Activated naive CD4-positive, alpha-beta T cell treated with anti-CD3 and anti-CD28 coated beads for 36 hours (primary cell): ENCODE results near the gene MED9. TPM values are rescaled to one million over a fixed set of nuclear protein-coding genes. Genes with fewer than 3 reads are reported as not detected.
A peak's percentile ranks its signal among the peaks of the same experiment; 100 is the strongest.
"Not testable (repeated sequence)": the region's sequence is repeated elsewhere in the genome, so short reads cannot be mapped to it uniquely, and the experiment has no call there.

Experiments
- CTCF ChIA-PET: fragments of 350-600 bp; sonication (Branson Sonifier 250); formaldehyde crosslinking; loops from one replicate; lab custom pipeline; 2021; ENCODE audit warnings: antibody characterized with exemption; lab: Charles Lee
- DNase-seq: peaks from one replicate; pipeline ENCODE4 v3.0.0-alpha.2; 2020
- H3K27ac Mint-ChIP-seq: one replicate; pipeline ENCODE4 v1.8.0; 2021; ENCODE audit warnings: mild to moderate bottlenecking, mixed read lengths
- H3K27me3 Mint-ChIP-seq: one replicate; pipeline ENCODE4 v1.8.0; 2021; ENCODE audit warnings: low read depth, mixed read lengths
- H3K36me3 Mint-ChIP-seq: one replicate; pipeline ENCODE4 v1.8.0; 2021; ENCODE audit warnings: low read depth, mixed read lengths
- H3K4me1 Mint-ChIP-seq: one replicate; pipeline ENCODE4 v1.8.0; 2021; ENCODE audit warnings: low read depth, mixed read lengths
- H3K4me3 Mint-ChIP-seq: one replicate; pipeline ENCODE4 v1.8.0; 2021; ENCODE audit warnings: mild to moderate bottlenecking, moderate library complexity, mixed read lengths
- H3K9me3 Mint-ChIP-seq: one replicate; pipeline ENCODE4 v1.8.0; 2021; ENCODE audit warnings: mixed read lengths
- intact Hi-C: fragments of 100-400 bp; cut with micrococcal nuclease; formaldehyde crosslinking; loops from one replicate; pipeline ENCODE4 v1.15.1; 2023
- total RNA-seq, 2 experiments: library from RNA; stranded (reverse); gene quantifications; one replicate each; pipeline ENCODE4 v1.2.3, GENCODE V29; 2021

Gene MED9
- total RNA-seq, 2 experiments from 2014 or later, result 13.2 to 14.4 TPM

DNA sequence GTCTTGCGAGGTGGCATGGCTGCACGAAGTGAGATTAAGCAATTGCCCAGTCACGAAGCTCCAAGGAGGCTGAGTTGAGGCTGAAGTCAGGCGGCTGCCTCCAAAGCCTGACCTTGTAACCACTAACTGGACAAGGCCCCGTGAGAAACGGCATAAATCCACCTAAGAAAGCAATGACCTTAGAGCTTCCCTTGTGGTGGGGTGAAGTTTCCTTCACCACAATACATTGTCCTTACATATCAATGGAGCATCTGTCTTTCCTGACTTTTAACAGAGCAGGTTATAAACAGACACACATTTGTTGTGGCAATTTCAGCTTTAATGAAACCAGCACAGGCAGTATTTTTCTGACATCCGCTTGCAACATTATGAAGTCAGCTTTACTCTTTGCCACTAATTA, 2.5 kb upstream of the MED9 start:
- H3K4me1 Mint-ChIP-seq, result peaks cover 30% of the 10 kb centered on the region
- peaks cover 5% of the 10 kb centered on the region for H3K36me3 Mint-ChIP-seq
- no peak overlapping the region for H3K27ac Mint-ChIP-seq
- intact Hi-C loops, result loop anchor here (10.0 kb wide), 1 partner anchor 710 kb away; the partner anchor contains the start of gene ALKBH5
- DNase-seq, result no peak
- CTCF ChIA-PET, result interaction anchor here (0.7 to 0.9 kb wide), 2 partner anchors 12 to 22 kb away, joined by 3 read pairs; no protein-coding TSS in a partner anchor
- no peak overlapping the region for H3K4me3 Mint-ChIP-seq
- no peaks in the 10 kb centered on the region for H3K9me3 Mint-ChIP-seq
- H3K27me3 Mint-ChIP-seq, result no peaks in the 10 kb centered on the region

DNA sequence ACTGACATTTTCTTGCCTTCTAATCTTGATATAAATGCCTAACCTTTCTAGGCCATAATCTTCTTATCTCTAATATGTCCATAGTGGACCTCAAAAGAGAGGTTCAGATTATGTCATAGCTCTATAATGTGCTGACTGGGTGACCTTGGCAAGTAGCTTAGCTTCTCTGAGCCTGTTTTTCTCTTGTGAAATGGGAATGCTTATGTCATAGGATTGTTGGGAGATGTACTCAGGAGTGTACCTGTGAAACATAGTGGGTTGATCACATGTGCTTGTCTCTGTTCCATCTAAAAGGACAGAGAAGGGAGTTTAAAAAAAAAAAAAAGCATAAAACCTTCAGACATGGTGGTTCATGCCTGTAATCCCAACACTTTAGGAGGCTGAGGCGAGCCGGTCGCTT, 2.4 kb downstream of the MED9 start:
- CTCF ChIA-PET, result no interaction called here
- H3K4me1 Mint-ChIP-seq, result peaks cover 58% of the 10 kb centered on the region
- no peak overlapping the region for H3K27ac Mint-ChIP-seq
- no peak for DNase-seq
- intact Hi-C loops, result loop anchor here (5.0 to 10.0 kb wide), 2 partner anchors 77 to 706 kb away; partner anchors contain the start of gene ALKBH5
- no peaks in the 10 kb centered on the region for H3K9me3 Mint-ChIP-seq
- peaks cover 15% of the 10 kb centered on the region for H3K36me3 Mint-ChIP-seq
- no peak overlapping the region for H3K4me3 Mint-ChIP-seq
- no peaks in the 10 kb centered on the region for H3K27me3 Mint-ChIP-seq

DNA sequence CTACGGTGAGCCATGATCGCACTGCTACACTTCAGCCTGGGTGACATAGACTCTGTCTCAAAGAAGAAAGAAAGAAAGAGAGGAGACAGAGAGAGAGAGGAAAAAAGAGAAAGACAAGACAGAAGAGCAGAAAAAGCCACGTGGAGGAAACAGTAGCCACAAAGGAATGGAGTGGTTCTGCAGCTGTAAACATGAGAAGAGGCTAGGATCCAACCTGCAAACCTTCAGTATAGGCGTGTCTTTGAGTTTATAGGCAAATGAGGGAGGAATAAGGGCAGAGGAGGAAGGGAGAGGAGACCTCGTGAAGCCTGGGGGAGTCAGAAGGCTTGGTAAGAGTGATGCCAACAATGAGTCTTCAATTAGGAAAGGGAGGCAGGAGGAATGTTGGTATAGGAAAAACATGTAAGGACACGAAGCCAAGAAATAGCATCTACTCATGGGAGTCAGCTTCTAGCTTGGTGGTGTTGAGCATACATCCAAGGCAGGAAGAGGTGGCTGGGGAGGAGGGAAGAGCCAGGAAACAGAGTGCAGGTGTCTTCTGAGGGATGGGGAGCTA, 3.9 kb downstream of the MED9 start:
- no peaks in the 10 kb centered on the region for H3K27me3 Mint-ChIP-seq
- no peak for DNase-seq
- no peak overlapping the region for H3K4me3 Mint-ChIP-seq
- CTCF ChIA-PET, result interaction anchor here (0.6 to 2.0 kb wide), 3 partner anchors 16 to 478 kb away, joined by 4 to 6 read pairs (median 6); no protein-coding TSS in a partner anchor
- H3K4me1 Mint-ChIP-seq, result peaks cover 66% of the 10 kb centered on the region
- intact Hi-C loops, result no loop called here
- peak overlapping the region; percentile 65 for H3K27ac Mint-ChIP-seq
- H3K36me3 Mint-ChIP-seq, result peaks cover 24% of the 10 kb centered on the region
- no peaks in the 10 kb centered on the region for H3K9me3 Mint-ChIP-seq

DNA sequence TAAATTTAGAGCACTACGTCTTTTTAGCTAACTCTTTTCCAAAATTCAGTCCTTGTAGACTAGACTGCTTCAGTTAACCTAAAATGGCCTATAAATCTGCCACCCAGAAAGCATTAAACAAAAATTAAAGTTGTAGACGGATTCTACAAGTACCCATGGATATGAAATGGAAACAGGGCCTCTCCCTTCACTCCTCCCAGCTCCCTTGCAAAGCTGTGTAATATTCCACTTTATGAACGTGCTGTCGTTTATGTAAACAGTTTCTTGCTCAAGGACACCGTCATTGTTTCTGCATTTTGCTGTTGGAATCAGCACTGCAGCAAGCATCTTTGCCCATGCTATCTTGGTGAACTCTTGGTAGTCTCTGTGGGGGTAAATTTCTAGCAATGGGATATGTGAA, 5.1 kb downstream of the MED9 start:
- peaks cover 25% of the 10 kb centered on the region for H3K36me3 Mint-ChIP-seq
- CTCF ChIA-PET, result interaction anchor here (2.0 kb wide), 1 partner anchor 15 kb away, joined by 6 read pairs; no protein-coding TSS in a partner anchor
- peaks cover 61% of the 10 kb centered on the region for H3K4me1 Mint-ChIP-seq
- intact Hi-C loops, result no loop called here
- H3K4me3 Mint-ChIP-seq, result no peak overlapping the region
- H3K27me3 Mint-ChIP-seq, result no peaks in the 10 kb centered on the region
- DNase-seq, result no peak
- no peaks in the 10 kb centered on the region for H3K9me3 Mint-ChIP-seq
- H3K27ac Mint-ChIP-seq, result no peak overlapping the region

DNA sequence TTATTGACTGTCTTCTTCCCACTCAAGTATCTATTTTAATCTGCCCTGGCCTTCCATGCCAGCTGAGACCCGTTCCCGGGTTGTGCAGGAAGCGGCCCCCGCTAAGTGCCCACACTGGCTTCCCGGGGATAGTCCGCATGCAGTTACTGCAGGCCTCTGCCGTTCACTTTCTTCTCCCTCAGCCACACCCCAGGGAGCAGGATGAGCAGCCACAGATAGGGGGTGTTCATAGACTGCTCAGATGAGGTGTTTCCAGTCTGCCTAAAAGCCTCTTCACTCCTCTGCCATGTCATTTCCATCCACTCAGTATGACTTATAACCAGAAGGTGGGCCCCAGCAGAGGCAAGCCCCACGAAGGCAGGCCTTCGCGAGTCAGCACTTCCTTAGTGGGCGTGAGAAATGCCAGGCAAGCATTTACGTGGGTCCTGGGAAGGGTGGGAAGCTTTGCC, 7.7 kb downstream of the MED9 start:
- CTCF ChIA-PET, result interaction anchor here (1.2 kb wide), 1 partner anchor 12 kb away, joined by 7 read pairs; the partner anchor contains the start of gene RASD1
- no peak overlapping the region for H3K4me3 Mint-ChIP-seq

DNA sequence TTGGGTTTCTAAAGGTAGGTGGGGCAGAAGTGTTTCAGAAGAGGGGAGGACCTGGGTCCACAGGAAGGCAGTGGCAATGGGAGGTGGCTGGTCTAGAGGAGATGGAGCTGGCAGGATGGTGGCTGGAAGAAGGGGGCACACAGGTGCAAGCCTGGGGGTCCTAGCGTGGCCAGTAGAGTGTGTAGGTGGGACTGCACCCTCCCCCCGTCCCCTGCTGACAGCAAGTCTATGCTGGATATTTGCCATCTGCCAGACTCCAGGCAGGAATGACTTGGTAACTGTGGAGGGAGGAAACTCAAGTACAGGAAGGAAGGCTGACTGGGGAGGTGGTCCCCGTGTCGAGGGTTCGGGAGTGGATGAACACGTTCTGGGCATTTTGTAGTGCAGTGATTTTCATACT, 8.6 kb downstream of the MED9 start:
- no peak overlapping the region for H3K27ac Mint-ChIP-seq
- H3K4me1 Mint-ChIP-seq, result peaks cover 32% of the 10 kb centered on the region

More for the DNA sequence above, 7.7 kb downstream of the MED9 start:
- H3K27ac Mint-ChIP-seq, result peak overlapping the region; percentile 37
- peaks cover 42% of the 10 kb centered on the region for H3K4me1 Mint-ChIP-seq
- H3K9me3 Mint-ChIP-seq, result no peaks in the 10 kb centered on the region
- H3K36me3 Mint-ChIP-seq, result peaks cover 26% of the 10 kb centered on the region
- intact Hi-C loops, result loop anchor here (1.0 to 2.0 kb wide), 2 partner anchors 12 to 76 kb away; partner anchors contain the start of gene RASD1
- DNase-seq, result peak; percentile 79
- no peaks in the 10 kb centered on the region for H3K27me3 Mint-ChIP-seq

DNA sequence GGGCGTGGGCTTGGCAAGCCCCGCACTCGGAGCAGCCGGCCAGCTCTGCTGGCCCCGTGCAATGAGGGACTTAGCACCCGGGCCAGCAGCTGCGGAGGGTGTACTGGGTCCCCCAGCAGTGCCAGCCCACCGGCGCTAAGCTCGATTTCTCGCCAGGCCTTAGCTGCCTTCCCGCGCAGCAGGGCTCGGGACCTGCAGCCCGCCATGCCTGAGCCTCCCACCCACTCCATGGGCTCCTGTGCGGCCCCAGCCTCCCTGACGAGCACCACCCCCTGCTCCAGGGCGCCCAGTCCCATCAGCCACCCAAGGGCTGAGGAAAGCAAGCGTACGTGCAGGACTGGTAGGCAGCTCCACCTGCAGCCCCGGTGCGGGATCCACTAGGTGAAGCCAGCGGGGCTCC, 9.6 kb downstream of the MED9 start:
- H3K9me3 Mint-ChIP-seq, intact Hi-C loops, H3K4me3 Mint-ChIP-seq, DNase-seq, H3K27me3 Mint-ChIP-seq, H3K27ac Mint-ChIP-seq: not testable (repeated sequence)
- Mint-ChIP-seq H3K4me1 (peaks cover 24% of the 10 kb centered on the region), H3K36me3 (peaks cover 18% of the 10 kb centered on the region)
- CTCF ChIA-PET, result interaction anchor here (0.7 kb wide), 1 partner anchor 10 kb away, joined by 3 read pairs; the partner anchor contains the start of gene RASD1

More for the DNA sequence above, 8.6 kb downstream of the MED9 start:
- H3K9me3 Mint-ChIP-seq, result no peaks in the 10 kb centered on the region
- H3K27me3 Mint-ChIP-seq, result no peaks in the 10 kb centered on the region
- intact Hi-C loops, result loop anchor here (2.0 kb wide), 1 partner anchor 77 kb away; no protein-coding TSS in a partner anchor
- peaks cover 23% of the 10 kb centered on the region for H3K36me3 Mint-ChIP-seq
- CTCF ChIA-PET, result no interaction called here
- DNase-seq, result no peak
- H3K4me3 Mint-ChIP-seq, result no peak overlapping the region

DNA sequence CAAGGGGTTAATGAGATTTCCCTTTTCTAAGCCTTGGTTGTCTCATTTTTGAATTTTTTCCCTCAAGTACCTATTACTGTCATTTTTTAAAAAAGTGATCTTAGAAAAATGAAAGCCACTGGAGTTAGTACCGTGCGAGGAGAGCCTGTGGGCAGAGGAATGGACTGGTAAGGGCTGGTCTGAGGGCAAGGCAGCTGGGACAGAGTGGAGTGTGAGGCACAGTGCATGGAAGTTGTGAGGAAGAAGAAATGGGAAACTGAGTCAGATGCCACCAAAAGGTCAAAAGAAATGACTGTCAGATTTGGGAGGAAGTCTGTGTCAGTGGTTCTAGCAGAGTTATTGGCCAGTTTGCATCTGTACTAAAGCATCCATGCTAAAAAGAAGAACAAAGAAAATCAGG, 11.2 kb downstream of the MED9 start:
- no peak overlapping the region for H3K27ac Mint-ChIP-seq
- no peaks in the 10 kb centered on the region for H3K27me3 Mint-ChIP-seq
- DNase-seq, result no peak
- peaks cover 13% of the 10 kb centered on the region for H3K4me1 Mint-ChIP-seq
- no peaks in the 10 kb centered on the region for H3K9me3 Mint-ChIP-seq
- intact Hi-C loops, result no loop called here
- CTCF ChIA-PET, result no interaction called here
- H3K36me3 Mint-ChIP-seq, result peaks cover 24% of the 10 kb centered on the region
- no peak overlapping the region for H3K4me3 Mint-ChIP-seq

DNA sequence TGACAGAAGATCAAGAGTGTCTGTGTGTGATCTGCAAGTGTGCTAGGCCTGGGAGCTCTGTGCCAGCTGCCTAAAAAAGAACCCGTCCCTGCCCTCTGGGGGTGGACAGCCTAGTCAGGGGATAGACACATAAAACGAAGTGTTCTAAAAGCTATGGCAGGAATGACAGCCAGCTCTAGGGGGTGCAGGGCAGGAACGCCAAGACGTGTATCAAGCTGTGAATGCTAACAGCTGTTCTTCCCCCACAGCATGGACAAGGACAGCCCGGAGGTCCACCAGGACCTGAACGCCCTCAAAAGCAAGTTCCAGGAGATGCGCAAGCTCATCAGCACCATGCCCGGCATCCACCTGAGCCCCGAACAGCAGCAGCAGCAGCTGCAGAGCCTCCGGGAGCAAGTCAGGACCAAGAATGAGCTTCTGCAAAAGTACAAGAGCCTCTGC, 14.3 kb downstream of the MED9 start:
- DNase-seq, result no peak
- CTCF ChIA-PET, result interaction anchor here (0.8 to 1.4 kb wide), 3 partner anchors 77 to 151 kb away, joined by 3 to 4 read pairs (median 3); no protein-coding TSS in a partner anchor
- Mint-ChIP-seq H3K9me3 (no peaks in the 10 kb centered on the region), H3K4me1 (peaks cover 10% of the 10 kb centered on the region), H3K36me3 (peaks cover 14% of the 10 kb centered on the region), H3K4me3 (no peak overlapping the region), H3K27me3 (peaks cover 12% of the 10 kb centered on the region), H3K27ac (no peak overlapping the region)
- intact Hi-C loops, result no loop called here

DNA sequence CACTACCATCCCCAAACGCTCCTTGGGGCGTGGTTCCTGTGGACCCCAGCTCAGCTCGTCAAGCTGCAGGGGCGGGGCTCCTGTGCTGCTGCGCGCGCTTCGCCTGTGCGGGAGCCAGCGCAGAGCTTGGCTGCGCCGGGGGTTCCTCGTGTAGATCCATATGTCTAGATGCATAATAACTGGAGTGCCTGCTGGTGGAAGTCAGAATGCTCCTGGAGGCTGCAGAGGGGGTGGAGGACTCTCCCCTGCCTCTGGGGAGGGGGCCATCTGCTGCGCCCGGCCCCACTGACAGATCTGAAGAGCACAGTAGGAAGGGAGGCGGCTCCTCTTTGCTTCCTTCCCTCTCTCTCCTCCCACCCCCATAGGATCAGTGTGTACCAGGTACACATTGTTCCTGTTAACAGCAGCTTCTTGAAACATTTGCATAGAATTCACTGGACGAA, 14.8 kb downstream of the MED9 start:
- no peak overlapping the region for H3K27ac Mint-ChIP-seq
- H3K36me3 Mint-ChIP-seq, result peaks cover 14% of the 10 kb centered on the region
- peaks cover 10% of the 10 kb centered on the region for H3K4me1 Mint-ChIP-seq
- H3K9me3 Mint-ChIP-seq, result no peaks in the 10 kb centered on the region
- intact Hi-C loops, result no loop called here
- peaks cover 12% of the 10 kb centered on the region for H3K27me3 Mint-ChIP-seq
- DNase-seq, result no peak
- no peak overlapping the region for H3K4me3 Mint-ChIP-seq
- CTCF ChIA-PET, result interaction anchor here (0.9 to 1.4 kb wide), 3 partner anchors 77 to 151 kb away, joined by 3 to 4 read pairs (median 3); no protein-coding TSS in a partner anchor

DNA sequence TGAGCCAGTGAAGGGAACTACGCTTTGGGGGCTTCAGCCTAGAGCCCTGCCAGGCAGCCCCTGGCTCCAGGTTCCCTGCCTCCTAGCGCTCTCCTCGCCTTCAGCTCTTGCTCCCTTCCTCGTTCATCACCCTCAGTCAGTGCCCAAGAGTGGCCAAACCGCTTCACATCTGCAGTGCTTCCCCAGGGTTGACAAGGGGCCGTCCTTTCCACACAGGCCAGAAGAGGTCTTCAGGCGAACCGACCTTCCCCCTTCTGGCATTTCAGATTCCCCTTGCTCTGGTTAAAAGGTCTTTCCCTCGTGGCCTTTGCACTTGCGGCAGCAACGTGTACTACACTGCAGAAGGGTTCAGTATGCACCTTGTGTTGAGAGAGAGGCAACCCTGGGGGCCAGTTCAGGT, 15.3 kb downstream of the MED9 start:
- no peak overlapping the region for H3K27ac Mint-ChIP-seq
- no peaks in the 10 kb centered on the region for H3K9me3 Mint-ChIP-seq
- H3K27me3 Mint-ChIP-seq, result peaks cover 12% of the 10 kb centered on the region
- peaks cover 10% of the 10 kb centered on the region for H3K4me1 Mint-ChIP-seq
- no peak overlapping the region for H3K4me3 Mint-ChIP-seq
- H3K36me3 Mint-ChIP-seq, result peaks cover 14% of the 10 kb centered on the region
- CTCF ChIA-PET, result interaction anchor here (1.2 to 1.4 kb wide), 2 partner anchors 149 to 150 kb away, joined by 3 read pairs; no protein-coding TSS in a partner anchor
- intact Hi-C loops, result no loop called here
- DNase-seq, result no peak

DNA sequence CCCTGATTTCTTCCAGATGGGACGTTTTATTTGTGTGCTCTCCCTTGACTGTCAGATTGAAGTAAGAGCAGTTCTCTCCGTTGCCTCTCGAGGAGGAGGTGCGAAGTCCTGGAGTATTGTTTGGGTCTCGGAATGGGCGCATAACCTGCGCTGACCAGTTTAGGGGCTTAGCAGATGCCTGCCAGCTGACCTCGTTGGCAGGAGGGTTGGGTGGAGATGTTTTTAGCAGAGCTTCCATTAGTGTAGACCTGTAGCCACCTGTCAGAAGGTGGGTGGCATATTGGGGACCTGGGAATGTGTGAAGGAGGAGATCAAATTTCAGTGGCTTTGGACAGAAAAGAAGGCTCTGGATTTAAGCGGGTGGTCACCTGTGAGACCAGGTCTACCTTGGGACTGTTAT, 15.8 kb downstream of the MED9 start:
- peaks cover 12% of the 10 kb centered on the region for H3K4me1 Mint-ChIP-seq
- no peaks in the 10 kb centered on the region for H3K9me3 Mint-ChIP-seq
- peaks cover 11% of the 10 kb centered on the region for H3K36me3 Mint-ChIP-seq
- no peak for DNase-seq
- intact Hi-C loops, result no loop called here
- H3K27me3 Mint-ChIP-seq, result peaks cover 12% of the 10 kb centered on the region
- H3K27ac Mint-ChIP-seq, result no peak overlapping the region
- H3K4me3 Mint-ChIP-seq, result no peak overlapping the region
- CTCF ChIA-PET, result interaction anchor here (1.2 kb wide), 1 partner anchor 149 kb away, joined by 3 read pairs; no protein-coding TSS in a partner anchor
